ENCODE results near the gene SLC41A1. TPM values are rescaled to one million over a fixed set of nuclear protein-coding genes. Genes with fewer than 3 reads are reported as not detected.
"Not testable (repeated sequence)": the region's sequence is repeated elsewhere in the genome, so short reads cannot be mapped to it uniquely, and the experiment has no call there.

Gene SLC41A1
- total and polyA plus RNA-seq, 2 donors (not counting 1 experiment from before 2014, with no cell fraction given) = 15.8 to 24.2 TPM

GRCh38 chr1:205857501-205857900, 44.5 kb upstream of the SLC41A1 start:
- DNase-seq; H3K79me2 ChIP-seq (ENCODE audit: control insufficient read depth, insufficient read depth, low read length); H4K20me1 ChIP-seq (ENCODE audit: control insufficient read depth, insufficient read depth, low read length, poor library complexity, severe bottlenecking); H3K9ac ChIP-seq (ENCODE audit: low read length); H3K27me3 Mint-ChIP-seq; intact Hi-C loops (cut with micrococcal nuclease); H3K36me3 ChIP-seq (replicated peaks in 1 of 2; ENCODE audit: control extremely low read depth in 1 of 2, control insufficient read depth in 1 of 2, extremely low read depth in 1 of 2, insufficient read depth in 2 of 2, low read length in 1 of 2); ATAC-seq (ENCODE audit: low read depth); H3K27ac ChIP-seq (ENCODE audit: low read length in 2 of 2); H3K9me3 Mint-ChIP-seq (ENCODE audit: insufficient read depth); H3K27me3 ChIP-seq (replicated peaks in 1 of 4; ENCODE audit: control extremely low read depth in 1 of 4, control insufficient read depth in 3 of 4, insufficient read depth in 4 of 4, low read length in 3 of 4); H3K4me3 ChIP-seq (ENCODE audit: control extremely low read depth in 1 of 5, extremely low read depth in 1 of 5, insufficient read depth in 1 of 5, low read depth in 2 of 5, low read length in 4 of 5); H3K4me2 ChIP-seq (replicated peaks; ENCODE audit: low read depth, low read length, poor library complexity, severe bottlenecking): not testable (repeated sequence)
- WGBS (ENCODE audit: insufficient coverage) = 75% methylated on average over 2 of the region's 2 CpGs
- Histone ChIP-seq H3K4me1 (ENCODE audit: control insufficient read depth in 2 of 2, insufficient read depth in 2 of 2, low read length in 2 of 2) (peaks cover 23 to 24% of the 10 kb centered on the region in 2 donors), H3K9me3 (ENCODE audit: control extremely low read depth in 1 of 3, control insufficient read depth in 2 of 3, insufficient read depth in 1 of 3, low read length in 2 of 3) (peaks cover 0 to 18% (median 4%) of the 10 kb centered on the region in 3 donors), H2AFZ (ENCODE audit: insufficient read depth, low read depth, low read length, poor library complexity, severe bottlenecking) (peak overlapping the region; percentile 65)
- Mint-ChIP-seq H3K4me1 (peaks cover 34% of the 10 kb centered on the region), H3K4me3 (peak overlapping the region; percentile 75), H3K27ac (peak overlapping the region; percentile 77)
- POLR2A ChIA-PET = interaction anchor here (0.5 to 1.5 kb wide), 2 partner anchors 64 to 108 kb away, joined by 3 to 4 read pairs; no protein-coding TSS in a partner anchor
- CTCF ChIA-PET = interaction anchor here (1.0 to 3.4 kb wide), 4 partner anchors 8 to 126 kb away, joined by 4 to 24 read pairs (median 6); partner anchors contain the start of gene PM20D1

DNA sequence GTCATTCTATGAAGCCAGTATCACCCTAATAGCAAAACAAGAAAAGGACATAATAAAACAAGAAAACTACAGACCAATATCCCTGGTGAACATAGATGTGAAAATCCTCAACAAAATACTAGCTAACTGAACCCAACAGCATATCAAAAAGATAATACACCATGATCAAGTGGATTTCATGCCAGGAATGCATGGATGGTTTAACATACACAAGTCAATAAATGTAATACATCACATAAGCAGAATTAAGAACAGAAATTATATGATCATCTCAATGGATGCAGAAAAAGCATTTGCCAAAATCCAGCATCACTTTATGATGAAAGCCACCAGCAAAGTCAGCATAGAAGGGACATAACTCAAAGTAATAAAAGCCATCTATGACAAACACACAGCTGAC, 43.4 kb upstream of the SLC41A1 start:
- Histone ChIP-seq H4K20me1 (ENCODE audit: control insufficient read depth, insufficient read depth, low read length, poor library complexity, severe bottlenecking) (no peaks in the 10 kb centered on the region), H3K4me1 (ENCODE audit: control insufficient read depth in 2 of 2, insufficient read depth in 2 of 2, low read length in 2 of 2) (peaks cover 23 to 24% of the 10 kb centered on the region in 2 donors), H3K4me3 (ENCODE audit: control extremely low read depth in 1 of 5, extremely low read depth in 1 of 5, insufficient read depth in 1 of 5, low read depth in 2 of 5, low read length in 4 of 5) (no peak overlapping the region), H3K36me3 (replicated peaks in 1 of 2; ENCODE audit: control extremely low read depth in 1 of 2, control insufficient read depth in 1 of 2, extremely low read depth in 1 of 2, insufficient read depth in 2 of 2, low read length in 1 of 2) (no peaks in the 10 kb centered on the region), H3K9me3 (ENCODE audit: control extremely low read depth in 1 of 3, control insufficient read depth in 2 of 3, insufficient read depth in 1 of 3, low read length in 2 of 3) (peaks cover 0 to 11% (median 4%) of the 10 kb centered on the region in 3 donors), H3K27ac (ENCODE audit: low read length in 2 of 2) (no peak overlapping the region), H3K79me2 (ENCODE audit: control insufficient read depth, insufficient read depth, low read length) (no peaks in the 10 kb centered on the region), H3K9ac (ENCODE audit: low read length) (no peak overlapping the region), H3K27me3 (replicated peaks in 1 of 4; ENCODE audit: control extremely low read depth in 1 of 4, control insufficient read depth in 3 of 4, insufficient read depth in 4 of 4, low read length in 3 of 4) (no peaks in the 10 kb centered on the region), H3K4me2 (replicated peaks; ENCODE audit: low read depth, low read length, poor library complexity, severe bottlenecking) (no peak overlapping the region), H2AFZ (ENCODE audit: insufficient read depth, low read depth, low read length, poor library complexity, severe bottlenecking) (no peak overlapping the region)
- Mint-ChIP-seq H3K4me3 (no peak overlapping the region), H3K4me1 (peaks cover 34% of the 10 kb centered on the region), H3K9me3 (ENCODE audit: insufficient read depth) (peaks cover 7% of the 10 kb centered on the region), H3K27me3 (no peaks in the 10 kb centered on the region), H3K27ac (no peak overlapping the region)
- intact Hi-C loops (cut with micrococcal nuclease) = no loop called here
- ChIA-PET CTCF (interaction anchor here (3.4 kb wide), 1 partner anchor 64 kb away, joined by 24 read pairs; no protein-coding TSS in a partner anchor), POLR2A (no interaction called here)
- DNase-seq = no peak
- TF ChIP-seq CTCF (IDR thresholded peaks at IDR 0.05) = no peak
- no peak for TF ChIP-seq EZH2 (IDR thresholded peaks at IDR 0.05; ENCODE audit: borderline replicate concordance, insufficient read depth, low read depth, low read length, poor library complexity, severe bottlenecking)
- ATAC-seq (ENCODE audit: low read depth) = no peak

All from B cell (primary cell).